SKM-1 treated with dmso at 0.1 percent for 144 hours (cell line): ENCODE data around the gene UST.
"Not testable (repeated sequence)": the region's sequence is repeated elsewhere in the genome, so short reads cannot be mapped to it uniquely, and the experiment has no call there.

Experiments used
- DNase-seq: peaks from one replicate; lab custom pipeline; 2025; ENCODE audit not compliant: unreplicated experiment; lab: John Stamatoyannopoulos, UW

The UST gene

GRCh38 chr6:148934961-148935360 is 188.1 kb downstream of the UST start:
- no peak for DNase-seq

- no peak for DNase-seq
Observed at GRCh38 chr6:148935705-148936435, 189.0 kb downstream of the UST start.

GRCh38 chr6:148943451-148943850 is 196.6 kb downstream of the UST start:
- no peak for DNase-seq

GRCh38 chr6:148944608-148945007 is 197.8 kb downstream of the UST start:
- DNase-seq: no peak

GRCh38 chr6:148945301-148946021 is 198.6 kb downstream of the UST start:
- DNase-seq: no peak

GRCh38 chr6:148947621-148948444 is 201.0 kb downstream of the UST start:
- peak; percentile 48 for DNase-seq

GRCh38 chr6:148951662-148952061 is 204.8 kb downstream of the UST start:
- DNase-seq: no peak

GRCh38 chr6:148952147-148953035 is 205.6 kb downstream of the UST start:
- DNase-seq: no peak

- DNase-seq: no peak
Observed at GRCh38 chr6:148954461-148954860, 207.6 kb downstream of the UST start.

GRCh38 chr6:148954934-148955333 is 208.1 kb downstream of the UST start:
- no peak for DNase-seq

- DNase-seq: no peak
Observed at GRCh38 chr6:148955441-148955840, 208.6 kb downstream of the UST start.

- DNase-seq: not testable (repeated sequence)
Observed at GRCh38 chr6:148956163-148956562, 209.3 kb downstream of the UST start.

GRCh38 chr6:148957752-148958151 is 210.9 kb downstream of the UST start:
- DNase-seq: no peak

- DNase-seq: no peak
Observed at GRCh38 chr6:148959008-148959407, 212.2 kb downstream of the UST start.

- no peak for DNase-seq
Observed at GRCh38 chr6:148959501-148959900, 212.7 kb downstream of the UST start.

GRCh38 chr6:148962854-148963515 is 216.2 kb downstream of the UST start:
- no peak for DNase-seq

GRCh38 chr6:148963738-148964137 is 216.9 kb downstream of the UST start:
- DNase-seq: no peak

- DNase-seq: no peak
Observed at GRCh38 chr6:148964467-148964866, 217.6 kb downstream of the UST start.

- no peak for DNase-seq
Observed at GRCh38 chr6:148965287-148965686, 218.5 kb downstream of the UST start.

GRCh38 chr6:148967011-148967520 is 220.2 kb downstream of the UST start:
- DNase-seq: no peak
